ENCODE measurements around the gene RPL13A. TPM values are rescaled to one million over a fixed set of nuclear protein-coding genes. Genes with fewer than 3 reads are reported as not detected.
A peak's percentile ranks its signal among the peaks of the same experiment; 100 is the strongest.

Gene RPL13A
- total and polyA plus RNA-seq, 2 of the 4 experiments (the other 2 are of a cell fraction): 1,477 to 2,069 TPM

- H2AK5ac ChIP-seq (ENCODE audit: low read depth, low read length): no peak overlapping the region
- in situ Hi-C loops (cut with MboI; ENCODE audit: low sequenced_read_pairs) (loop anchor here (10.0 kb wide), 1 partner anchor 166 kb away; the partner anchor contains the start of genes BCL2L12 and IRF3), intact Hi-C loops (cut with micrococcal nuclease) (no loop called here), dilution Hi-C loops (cut with HindIII; ENCODE audit: low sequenced_read_pairs, unreplicated experiment) (no loop called here)
- peaks cover 21 to 38% of the 10 kb centered on the region in 2 experiments for H3K79me1 ChIP-seq (ENCODE audit: low read depth in 1 of 2, low read length in 2 of 2)
- no peak overlapping the region for H2BK15ac ChIP-seq (ENCODE audit: low read depth, low read length)
- BruUV-seq (replicated peaks): no TSS peak
- 92% methylated on average over 13 of the region's 19 CpGs; no CpG with 5 or more reads in 1 of the 2 experiments for WGBS, 2 experiments (ENCODE audit: extremely low coverage in 2 of 2, insufficient read length in 1 of 2)
- H3K23ac ChIP-seq (ENCODE audit: low read depth, low read length): 0 out of 2 replicates have a peak overlapping the region, but pooled peaks have one; percentile 24
- no peak overlapping the region for H3K9ac ChIP-seq (ENCODE audit: low read depth, low read length)
- H2AK9ac ChIP-seq (replicated peaks; ENCODE audit: low read depth, low read length, poor library complexity): no peak overlapping the region
- H4K91ac ChIP-seq (ENCODE audit: insufficient read depth, low read depth, low read length): no peak overlapping the region
- ChIA-PET POLR2A (ENCODE audit: unreplicated experiment) (no interaction called here), CTCF (no interaction called here)
- no peak overlapping the region for H3K14ac ChIP-seq (replicated peaks; ENCODE audit: low read depth, low read length)
- H3K4me1 ChIP-seq (ENCODE audit: control insufficient read depth, insufficient read depth, low read length): peaks cover 10% of the 10 kb centered on the region
- H2BK20ac ChIP-seq (ENCODE audit: low read depth, low read length): no peak overlapping the region
- H3K18ac ChIP-seq (ENCODE audit: low read depth, low read length): no peak overlapping the region
- no peak overlapping the region for H4K5ac ChIP-seq (ENCODE audit: low read depth, low read length)
- no peak overlapping the region for H3K56ac ChIP-seq (ENCODE audit: extremely low read depth, insufficient read depth, low read length)
- ATAC-seq (ENCODE audit: low read depth) (no peak), DNase-seq (no peak)
- H4K20me1 ChIP-seq (ENCODE audit: insufficient read depth, low read length): peaks cover 29% of the 10 kb centered on the region
- H2AFZ ChIP-seq (replicated peaks; ENCODE audit: low read length, poor library complexity): peak overlapping the region; percentile 27
- TF ChIP-seq MAZ (IDR thresholded peaks at IDR 0.05; ENCODE audit: borderline replicate concordance, low read depth, low read length) (no peak), CEBPB (IDR thresholded peaks at IDR 0.05; ENCODE audit: low read depth, low read length) (no peak), BHLHE40 (IDR thresholded peaks at IDR 0.05; ENCODE audit: low read depth, low read length) (no peak), CTCF (conservative IDR thresholded peaks at IDR 0.05; ENCODE audit: low read depth, low read length) (no peak), NFE2L2 (IDR thresholded peaks at IDR 0.05; ENCODE audit: low read depth, low read length) (no peak), RAD21 (IDR thresholded peaks at IDR 0.05; ENCODE audit: low read length) (no peak)
- no peak overlapping the region for H3K4me3 ChIP-seq (ENCODE audit: insufficient read depth, low read depth, low read length)
- H3K27me3 ChIP-seq (ENCODE audit: control insufficient read depth, insufficient read depth, low read length): no peaks in the 10 kb centered on the region
- H3K4me2 ChIP-seq (ENCODE audit: low read depth, low read length): no peak overlapping the region
- H4K8ac ChIP-seq (ENCODE audit: low read depth in 2 of 2, low read length in 2 of 2): no peak overlapping the region
- H3K27ac ChIP-seq (ENCODE audit: insufficient read depth, low read length): no peak overlapping the region
- no peak overlapping the region for H2BK120ac ChIP-seq (ENCODE audit: low read depth, low read length)
- H3K9me3 ChIP-seq (ENCODE audit: control insufficient read depth, insufficient read depth, low read length): no peaks in the 10 kb centered on the region
- no peak overlapping the region for H3K4ac ChIP-seq (ENCODE audit: low read depth, low read length)
- H2BK5ac ChIP-seq (ENCODE audit: low read depth, low read length, poor library complexity, severe bottlenecking): no peak overlapping the region
- H3K36me3 ChIP-seq (ENCODE audit: control insufficient read depth, insufficient read depth, low read length): peaks cover 32% of the 10 kb centered on the region
- H3K9me1 ChIP-seq (ENCODE audit: insufficient read depth, low read length): no peaks in the 10 kb centered on the region
These were observed 11.7 kb downstream of the RPL13A start for GRCh38 chr19:49499030-49499670.
